Stomach (tissue), 9 donors: ENCODE measurements around the gene AGBL4. TPM values are rescaled to one million over a fixed set of nuclear protein-coding genes. Genes with fewer than 3 reads are reported as not detected.

Experiments
- DNase-seq, 2 donors: peaks; one replicate each; pipeline versions ENCODE4 v3.0.0 to v3.0.0-alpha.2; 2013 to 2019
- H3K27ac ChIP-seq, 5 donors: fragments of 200-600 bp in 4 of 5; sonication (generic) in 4 of 5; one replicate each; pipeline ENCODE4 v1.5.1; 2013 to 2019; ENCODE audit warnings: mild to moderate bottlenecking in 1 of 5, moderate library complexity in 1 of 5
- H3K27me3 ChIP-seq, 3 donors: fragments of 200-600 bp; sonication (generic); one replicate each; pipeline ENCODE4 v1.5.1; 2017 to 2019; ENCODE audit warnings: mixed run types in 1 of 3
- H3K36me3 ChIP-seq, 4 donors: fragments of 200-600 bp; sonication (generic); 1 replicate in 3 of 4; 2 replicates in 1 of 4; pipeline ENCODE4 v1.5.1; 2016 to 2019
- H3K4me1 ChIP-seq, 4 donors: fragments of 200-600 bp; sonication (generic); one replicate each; pipeline ENCODE4 v1.5.1; 2016 to 2019
- H3K4me3 ChIP-seq, 4 donors: fragments of 200-600 bp; sonication (generic) in 3 of 4; one replicate each; pipeline ENCODE4 v1.5.1; 2016 to 2019; ENCODE audit warnings: mild to moderate bottlenecking in 1 of 4
- H3K9me3 ChIP-seq, 4 donors: fragments of 200-600 bp; sonication (generic); one replicate each; pipeline ENCODE4 v1.5.1; 2016 to 2019
- CTCF ChIP-seq, 7 experiments: fragments of 450-650 bp in 4 of 7; fragments of 200-600 bp in 3 of 7; sonication (generic) in 3 of 7; IDR thresholded peaks; one replicate each; pipeline ENCODE4 v1.5.1; 2016 to 2019; ENCODE audit warnings: antibody characterized with exemption in 7 of 7, control low read depth in 2 of 7, mild to moderate bottlenecking in 1 of 7
- EP300 ChIP-seq: sonication (generic); formaldehyde crosslinking; IDR thresholded peaks from one replicate; pipeline ENCODE4 v1.6.1; 2017; ENCODE audit warnings: antibody characterized with exemption
- POLR2A ChIP-seq, 4 donors: fragments of 450-650 bp; IDR thresholded peaks; one replicate each; pipeline ENCODE4 v1.6.1; 2016; ENCODE audit warnings: antibody characterized with exemption in 4 of 4, control low read depth in 2 of 4, mild to moderate bottlenecking in 1 of 4, moderate library complexity in 1 of 4
- POLR2AphosphoS5 ChIP-seq, 3 donors: sonication (generic); formaldehyde crosslinking; IDR thresholded peaks; one replicate each; pipeline ENCODE4 v1.6.1; 2016; ENCODE audit warnings: antibody characterized with exemption in 3 of 3
- WGBS, 5 donors: extraction: QIAGEN DNeasy Blood & Tissue Kit in 3 of 5; methylation state at CpG; one replicate each; pipeline versions ENCODE4 v1.1.5 to v1.1.7; 2013 to 2018; 5-methylcytosine and 5-hydroxymethylcytosine counted together
- intact Hi-C: fragments of 100-400 bp; cut with DNase I; formaldehyde crosslinking; loops from one replicate; pipeline ENCODE4 v1.15.1; 2023; ENCODE audit warnings: low total_unique reads
- polyA plus RNA-seq, 3 donors: library from polyadenylated mRNA; stranded (reverse); fragments of 200-250 nt; gene quantifications; one replicate each; pipeline ENCODE4 v1.2.3, GENCODE V29; 2013
- total RNA-seq, 5 donors: library from RNA; depleted of rRNA; stranded (reverse); fragments of >200 nt; gene quantifications; one replicate each; pipeline versions ENCODE4 v1.1.0 to v1.2.3, GENCODE V29; 2014 to 2016
- donor health status: healthy with polysubstance abuse.
- donor health status: Bipolar disorder and iron deficiency.
- donor health status: healthy.

The AGBL4 gene
- total and polyA plus RNA-seq, 8 donors = 0.92 TPM; not detected in 7

- Histone ChIP-seq H3K4me3 (no peak overlapping the region), H3K27me3 (no peaks in the 10 kb centered on the region), H3K36me3 (no peaks in the 10 kb centered on the region), H3K4me1 (no peaks in the 10 kb centered on the region), H3K27ac (no peak overlapping the region), H3K9me3 (peaks cover 0 to 24% (median 5%) of the 10 kb centered on the region in 4 donors)
- no peak for TF ChIP-seq POLR2AphosphoS5 (IDR thresholded peaks at IDR 0.05)
- no peak for TF ChIP-seq POLR2A (IDR thresholded peaks at IDR 0.05)
- TF ChIP-seq CTCF (IDR thresholded peaks at IDR 0.05) = no peak
- TF ChIP-seq EP300 = no peak
- WGBS, 5 donors = 32 to 52% (median 50%) methylated on average over 1 of the region's 1 CpG
- intact Hi-C loops = no loop called here
- no peak for DNase-seq
Measured at GRCh38 chr1:49190138-49190537, 833.6 kb downstream of the AGBL4 start.

GRCh38 chr1:49187056-49187455 lies 836.7 kb downstream of the AGBL4 start:
- TF ChIP-seq CTCF (IDR thresholded peaks at IDR 0.05) = no peak
- no peak for TF ChIP-seq POLR2AphosphoS5 (IDR thresholded peaks at IDR 0.05)
- TF ChIP-seq POLR2A (IDR thresholded peaks at IDR 0.05) = no peak
- no peak for TF ChIP-seq EP300
- Histone ChIP-seq H3K36me3 (no peaks in the 10 kb centered on the region), H3K4me1 (no peaks in the 10 kb centered on the region), H3K9me3 (peaks cover 0 to 7% (median 0%) of the 10 kb centered on the region in 4 donors), H3K27me3 (no peaks in the 10 kb centered on the region), H3K27ac (no peak overlapping the region), H3K4me3 (no peak overlapping the region)
- no peak for DNase-seq
- 85 to 97% (median 95%) methylated on average over 3 of the region's 3 CpGs for WGBS, 5 donors
- intact Hi-C loops = no loop called here

DNA sequence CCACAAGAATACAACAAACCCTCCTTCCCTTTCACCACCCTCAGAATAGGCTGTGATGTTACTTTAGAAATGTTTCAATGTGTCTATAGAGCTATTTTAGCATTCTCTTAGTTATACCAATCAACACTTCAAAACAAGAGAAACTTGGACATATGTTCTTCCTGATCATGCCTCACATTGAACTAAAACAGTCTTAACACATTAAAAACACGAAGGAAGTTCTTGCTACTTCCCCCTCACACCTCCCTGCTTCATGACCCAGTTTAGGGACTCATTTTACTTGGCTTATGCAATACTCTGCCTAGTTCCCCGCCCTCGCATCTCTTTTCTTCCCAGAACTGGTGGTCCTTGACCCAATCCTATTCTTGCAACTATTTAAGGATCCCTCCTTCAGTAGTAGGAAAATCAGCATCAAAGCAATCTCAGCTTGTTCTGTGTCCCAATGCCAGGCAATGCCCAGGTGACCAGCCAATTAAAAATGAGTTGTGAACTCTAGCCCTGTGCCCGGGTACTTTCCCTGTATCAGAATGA lies 838.2 kb downstream of the AGBL4 start:
- H3K27ac ChIP-seq = no peak overlapping the region
- H3K4me3 ChIP-seq = no peak overlapping the region
- intact Hi-C loops = no loop called here
- H3K27me3 ChIP-seq = no peaks in the 10 kb centered on the region
- H3K9me3 ChIP-seq = peaks cover 0 to 7% (median 0%) of the 10 kb centered on the region in 4 donors
- WGBS, 5 donors = 81 to 89% (median 83%) methylated on average over 4 of the region's 4 CpGs
- DNase-seq = no peak
- H3K4me1 ChIP-seq = no peaks in the 10 kb centered on the region
- H3K36me3 ChIP-seq = no peaks in the 10 kb centered on the region
- no peak for TF ChIP-seq POLR2A (IDR thresholded peaks at IDR 0.05)
- TF ChIP-seq CTCF (IDR thresholded peaks at IDR 0.05) = no peak
- no peak for TF ChIP-seq POLR2AphosphoS5 (IDR thresholded peaks at IDR 0.05)
- TF ChIP-seq EP300 = no peak

DNA sequence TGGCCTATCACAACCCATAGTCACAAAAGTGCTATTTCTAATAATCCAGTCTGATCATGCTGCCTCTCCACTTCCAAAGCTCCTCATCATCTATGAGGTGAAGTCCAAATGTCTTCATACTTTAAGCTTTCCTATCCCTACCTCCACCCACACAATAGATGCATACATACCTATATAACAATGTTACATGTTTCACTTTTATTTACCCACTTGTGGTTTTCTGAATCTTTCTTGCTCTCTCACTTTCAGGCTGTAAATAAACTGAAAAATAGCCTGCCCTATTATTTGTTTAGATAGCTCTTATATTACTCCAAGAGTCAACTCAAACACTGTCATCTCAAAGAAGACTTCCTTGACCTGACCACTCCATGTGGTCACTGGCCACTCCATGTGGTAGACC lies 840.3 kb downstream of the AGBL4 start:
- H3K9me3 ChIP-seq = peaks cover 0 to 7% (median 0%) of the 10 kb centered on the region in 4 donors
- H3K4me3 ChIP-seq = no peak overlapping the region
- H3K36me3 ChIP-seq = no peaks in the 10 kb centered on the region
- DNase-seq = no peak
- intact Hi-C loops = no loop called here
- no peaks in the 10 kb centered on the region for H3K27me3 ChIP-seq
- no peak overlapping the region for H3K27ac ChIP-seq
- no peak for TF ChIP-seq POLR2AphosphoS5 (IDR thresholded peaks at IDR 0.05)
- no peak for TF ChIP-seq CTCF (IDR thresholded peaks at IDR 0.05)
- no peak for TF ChIP-seq EP300
- no peak for TF ChIP-seq POLR2A (IDR thresholded peaks at IDR 0.05)
- no peaks in the 10 kb centered on the region for H3K4me1 ChIP-seq
